Right forelimb (tissue), 1 donor: ENCODE measurements around the gene AKR1B15.
"Not testable (repeated sequence)": the region's sequence is repeated elsewhere in the genome, so short reads cannot be mapped to it uniquely, and the experiment has no call there.

ENCODE experiments used
- DNase-seq: peaks from one replicate; pipeline ENCODE4 v3.0.0-alpha.2; 2018

The AKR1B15 gene

GRCh38 chr7:134548877-134549276, at the start of gene AKR1B15:
TSS of gene AKR1B15 (plus strand) at chr7:134549110. CDS start at chr7:134564620, 15,510 bp downstream.
- DNase-seq = no peak

GRCh38 chr7:134500406-134500805, 48.5 kb upstream of the AKR1B15 start:
- DNase-seq = no peak

- DNase-seq = no peak
Measured at GRCh38 chr7:134500982-134501381, 47.9 kb upstream of the AKR1B15 start.

- no peak for DNase-seq
Measured at GRCh38 chr7:134502463-134503371, 46.2 kb upstream of the AKR1B15 start.

GRCh38 chr7:134504660-134505164, 44.2 kb upstream of the AKR1B15 start:
- DNase-seq = no peak

- no peak for DNase-seq
Measured at GRCh38 chr7:134505856-134506255, 43.1 kb upstream of the AKR1B15 start.

GRCh38 chr7:134509010-134509409, 39.9 kb upstream of the AKR1B15 start:
- no peak for DNase-seq

GRCh38 chr7:134510646-134511045, 38.3 kb upstream of the AKR1B15 start:
- no peak for DNase-seq

- DNase-seq = no peak
Measured at GRCh38 chr7:134512271-134512670, 36.6 kb upstream of the AKR1B15 start.

- DNase-seq = no peak
Measured at GRCh38 chr7:134513169-134513752, 35.6 kb upstream of the AKR1B15 start.

- DNase-seq = no peak
Measured at GRCh38 chr7:134514106-134514505, 34.8 kb upstream of the AKR1B15 start.

GRCh38 chr7:134514663-134515062, 34.2 kb upstream of the AKR1B15 start:
- DNase-seq = no peak

GRCh38 chr7:134515569-134516468, 33.1 kb upstream of the AKR1B15 start:
- no peak for DNase-seq

GRCh38 chr7:134520130-134520529, 28.8 kb upstream of the AKR1B15 start:
- no peak for DNase-seq

- DNase-seq = no peak
Measured at GRCh38 chr7:134522601-134523000, 26.3 kb upstream of the AKR1B15 start.

GRCh38 chr7:134525449-134525848, 23.5 kb upstream of the AKR1B15 start:
- not testable (repeated sequence) for DNase-seq

GRCh38 chr7:134526552-134527248, 22.2 kb upstream of the AKR1B15 start:
- not testable (repeated sequence) for DNase-seq

- peak; percentile 55 for DNase-seq
Measured at GRCh38 chr7:134527979-134528371, 20.9 kb upstream of the AKR1B15 start.

GRCh38 chr7:134528749-134529148, 20.2 kb upstream of the AKR1B15 start:
- no peak for DNase-seq

- DNase-seq = no peak
Measured at GRCh38 chr7:134530460-134530859, 18.4 kb upstream of the AKR1B15 start.

- no peak for DNase-seq
Measured at GRCh38 chr7:134532180-134532953, 16.5 kb upstream of the AKR1B15 start.

GRCh38 chr7:134532954-134533218, 16.0 kb upstream of the AKR1B15 start:
- no peak for DNase-seq
